Neural cell (in vitro differentiated cells): ENCODE results near the gene SELP.

ENCODE experiments used
- CTCF ChIP-seq: fragments of 450-650 bp; IDR thresholded peaks from 2 replicates; pipeline ENCODE4 v1.5.1; 2014; ENCODE audit warnings: antibody characterized with exemption, mild to moderate bottlenecking, moderate library complexity; ENCODE audit not compliant: poor library complexity, severe bottlenecking
- EP300 ChIP-seq: fragments of 450-650 bp; conservative IDR thresholded peaks from 2 replicates; pipeline ENCODE4 v1.6.1; 2014; ENCODE audit warnings: antibody characterized with exemption, mild to moderate bottlenecking, moderate library complexity; ENCODE audit not compliant: poor library complexity, severe bottlenecking
- EZH2 ChIP-seq: fragments of 200-600, 300-800 bp; shearing (Covaris generic), sonication (generic); IDR thresholded peaks from 2 replicates; pipeline ENCODE4 v1.6.1; 2014; ENCODE audit warnings: antibody characterized with exemption, low read length, borderline replicate concordance, mild to moderate bottlenecking; ENCODE audit not compliant: insufficient read depth, poor library complexity, severe bottlenecking
- MXI1 ChIP-seq: fragments of 450-650 bp; conservative IDR thresholded peaks from 2 replicates; pipeline ENCODE4 v1.6.1; 2014; ENCODE audit warnings: antibody characterized with exemption, mild to moderate bottlenecking; ENCODE audit not compliant: poor library complexity, severe bottlenecking
- POLR2AphosphoS5 ChIP-seq: IDR thresholded peaks from 2 replicates; pipeline ENCODE4 v1.6.1; 2012
- RAD21 ChIP-seq: fragments of 450-650 bp; conservative IDR thresholded peaks from 2 replicates; pipeline ENCODE4 v1.6.1; 2014; ENCODE audit warnings: antibody characterized with exemption, mild to moderate bottlenecking, moderate library complexity
- REST ChIP-seq: IDR thresholded peaks from 2 replicates; pipeline ENCODE4 v1.6.1; 2012; ENCODE audit warnings: borderline replicate concordance
- SMC3 ChIP-seq: fragments of 450-650 bp; conservative IDR thresholded peaks from 2 replicates; pipeline ENCODE4 v1.6.1; 2014; ENCODE audit warnings: antibody characterized with exemption, mild to moderate bottlenecking, moderate library complexity; ENCODE audit not compliant: poor library complexity
- TAF1 ChIP-seq: IDR thresholded peaks from 2 replicates; pipeline ENCODE4 v1.6.1; 2012; ENCODE audit warnings: low read depth

- no peak for TF ChIP-seq CTCF
- TF ChIP-seq POLR2AphosphoS5, result no peak
- no peak for TF ChIP-seq RAD21
- TF ChIP-seq EZH2, result no peak
- no peak for TF ChIP-seq REST
- TF ChIP-seq SMC3, result no peak
- TF ChIP-seq EP300, result no peak
- no peak for TF ChIP-seq MXI1
- TF ChIP-seq TAF1, result no peak
Measured at GRCh38 chr1:169679692-169680091, 49.8 kb upstream of the SELP start.
